H1 (cell line): ENCODE measurements around the gene TSPAN17. TPM values are rescaled to one million over a fixed set of nuclear protein-coding genes. Genes with fewer than 3 reads are reported as not detected.

Experiments
- CTCF ChIA-PET: fragments of 300-600 bp; sonication (Branson Sonifier 250); formaldehyde crosslinking; loops from one replicate; lab custom pipeline; 2021; ENCODE audit not compliant: partially characterized antibody; lab: Charles Lee
- POLR2A ChIA-PET: fragments of 300-600 bp; sonication (Branson Sonifier 250); formaldehyde crosslinking; loops from one replicate; lab custom pipeline; 2021; ENCODE audit warnings: inconsistent platforms; ENCODE audit not compliant: partially characterized antibody; lab: Charles Lee
- DNase-seq, 2 experiments: peaks; one replicate each; pipeline versions ENCODE4 v3.0.0 to v3.0.0-alpha.2; 2010 to 2022; ENCODE audit warnings: low spot score in 2 of 2, low read depth in 1 of 2, mixed read lengths in 1 of 2
- FAIRE-seq: peaks from 2 replicates; lab custom pipeline; 2011; peaks lifted over from hg19 to GRCh38; lab: Jason Lieb, UNC
- H2AFZ ChIP-seq: 2 replicates; pipeline ENCODE4 v1.8.1; 2012; ENCODE audit warnings: low read length, inconsistent platforms
- H2AK5ac ChIP-seq: 2 replicates; pipeline ENCODE4 v1.6.1; 2013; ENCODE audit warnings: low read depth, low read length
- H2BK120ac ChIP-seq: replicated peaks from 2 replicates; pipeline ENCODE3; 2013; ENCODE audit warnings: low read depth, low read length, inconsistent platforms
- H2BK12ac ChIP-seq: 2 replicates; pipeline ENCODE4 v1.6.1; 2013; ENCODE audit warnings: low read depth, low read length
- H2BK15ac ChIP-seq: 2 replicates; pipeline ENCODE4 v1.6.1; 2013; ENCODE audit warnings: low read length
- H2BK20ac ChIP-seq: 2 replicates; pipeline ENCODE4 v1.6.1; 2013; ENCODE audit warnings: low read length
- H2BK5ac ChIP-seq: 2 replicates; pipeline ENCODE4 v1.6.1; 2013; ENCODE audit warnings: low read depth, low read length
- H3K14ac ChIP-seq: 2 replicates; pipeline ENCODE4 v1.6.1; 2013; ENCODE audit warnings: inconsistent platforms; ENCODE audit not compliant: insufficient read length
- H3K18ac ChIP-seq: 2 replicates; pipeline ENCODE4 v1.6.1; 2013; ENCODE audit warnings: low read length; ENCODE audit errors: extremely low read depth
- H3K23ac ChIP-seq: 2 replicates; pipeline ENCODE4 v1.6.1; 2013; ENCODE audit warnings: inconsistent platforms; ENCODE audit not compliant: insufficient read length
- H3K23me2 ChIP-seq: 2 replicates; pipeline ENCODE4 v1.6.1; 2013; ENCODE audit warnings: low read depth, low read length
- H3K27ac ChIP-seq: 2 replicates; pipeline ENCODE4 v1.6.1; 2011; ENCODE audit warnings: low read depth, low read length, inconsistent platforms
- H3K27me3 ChIP-seq, 4 experiments: replicated peaks in 1 of 4; 1 replicate in 1 of 4; 2 replicates in 3 of 4; pipeline versions ENCODE4 v1.6.1 to v1.8.1; 2011 to 2013; ENCODE audit warnings: low read length in 3 of 4, mild to moderate bottlenecking in 3 of 4, inconsistent platforms in 2 of 4, mixed read lengths in 2 of 4, moderate library complexity in 1 of 4; ENCODE audit not compliant: control insufficient read depth in 3 of 4, insufficient read depth in 3 of 4; ENCODE audit errors: extremely low read depth in 1 of 4
- H3K36me3 ChIP-seq, 4 experiments: 2 replicates each; pipeline versions ENCODE4 v1.6.1 to v1.8.1; 2011 to 2013; ENCODE audit warnings: mild to moderate bottlenecking in 4 of 4, low read length in 3 of 4, moderate library complexity in 2 of 4, control low read depth in 1 of 4, inconsistent platforms in 1 of 4; ENCODE audit not compliant: insufficient read depth in 4 of 4, control insufficient read depth in 2 of 4
- H3K4ac ChIP-seq: replicated peaks from 2 replicates; pipeline ENCODE3; 2013; ENCODE audit warnings: low read length, low read depth, mixed read lengths, inconsistent platforms; ENCODE audit not compliant: insufficient read length
- H3K4me1 ChIP-seq, 4 experiments: replicated peaks in 1 of 4; 1 replicate in 1 of 4; 2 replicates in 3 of 4; pipeline versions ENCODE4 v1.6.1 to v1.8.1; 2011 to 2013; ENCODE audit warnings: low read length in 3 of 4, inconsistent platforms in 2 of 4, mixed read lengths in 1 of 4; ENCODE audit not compliant: insufficient read depth in 4 of 4, control insufficient read depth in 3 of 4
- H3K4me2 ChIP-seq, 2 experiments: 2 replicates each; pipeline versions ENCODE4 v1.6.1 to v1.8.1; 2011 to 2013; ENCODE audit warnings: low read depth in 2 of 2, low read length in 2 of 2, control low read depth in 1 of 2, inconsistent platforms in 1 of 2, mild to moderate bottlenecking in 1 of 2; ENCODE audit not compliant: insufficient read depth in 1 of 2
- H3K4me3 ChIP-seq, 4 experiments: fragments of 200-600, 300-600 bp in 1 of 4; sonication (generic), shearing (Covaris generic), sonication (Bioruptor Twin) in 1 of 4; 2 replicates each; pipeline versions ENCODE4 v1.5.1 to v1.8.1; 2011 to 2016; ENCODE audit warnings: low read length in 4 of 4, low read depth in 3 of 4, control low read depth in 2 of 4, inconsistent platforms in 2 of 4, mild to moderate bottlenecking in 2 of 4, mixed read lengths in 1 of 4, moderate library complexity in 1 of 4; ENCODE audit not compliant: insufficient read depth in 2 of 4; ENCODE audit errors: extremely low read depth in 1 of 4
- H3K56ac ChIP-seq: replicated peaks from 2 replicates; pipeline ENCODE3; 2013; ENCODE audit warnings: low read depth, mild to moderate bottlenecking, mixed read lengths, low read length, inconsistent platforms; ENCODE audit not compliant: insufficient read length
- H3K79me1 ChIP-seq: 2 replicates; pipeline ENCODE4 v1.6.1; 2013; ENCODE audit warnings: low read depth, low read length, control low read depth
- H3K79me2 ChIP-seq, 2 experiments: 2 replicates each; pipeline versions ENCODE4 v1.6.1 to v1.8.1; 2012 to 2013; ENCODE audit warnings: low read length in 2 of 2, mild to moderate bottlenecking in 2 of 2, inconsistent platforms in 1 of 2; ENCODE audit not compliant: insufficient read depth in 2 of 2, control insufficient read depth in 1 of 2
- H3K9ac ChIP-seq, 4 experiments: replicated peaks in 1 of 4; 1 replicate in 1 of 4; 2 replicates in 3 of 4; pipeline versions ENCODE4 v1.6.1 to v1.8.1; 2011 to 2013; ENCODE audit warnings: low read depth in 3 of 4, low read length in 3 of 4, control low read depth in 2 of 4, mild to moderate bottlenecking in 2 of 4, moderate library complexity in 2 of 4, inconsistent platforms in 1 of 4; ENCODE audit errors: extremely low read depth in 1 of 4
- H3K9me3 ChIP-seq, 2 experiments: 2 replicates each; pipeline versions ENCODE4 v1.6.1 to v1.8.1; 2012 to 2013; ENCODE audit warnings: mild to moderate bottlenecking in 2 of 2, moderate library complexity in 2 of 2, control low read depth in 1 of 2, inconsistent platforms in 1 of 2, low read depth in 1 of 2, low read length in 1 of 2, mixed read lengths in 1 of 2; ENCODE audit not compliant: insufficient read depth in 2 of 2
- H4K20me1 ChIP-seq, 2 experiments: replicated peaks in 1 of 2; 2 replicates each; pipeline versions ENCODE3 to v1.8.1; 2011 to 2013; ENCODE audit warnings: inconsistent platforms in 2 of 2, low read length in 2 of 2, mild to moderate bottlenecking in 1 of 2; ENCODE audit not compliant: insufficient read depth in 2 of 2, control insufficient read depth in 1 of 2
- H4K5ac ChIP-seq: 2 replicates; pipeline ENCODE4 v1.6.1; 2013; ENCODE audit warnings: low read length, low read depth, mixed read lengths, inconsistent platforms; ENCODE audit not compliant: insufficient read length
- H4K8ac ChIP-seq: 2 replicates; pipeline ENCODE4 v1.8.0; 2013; ENCODE audit warnings: mild to moderate bottlenecking, moderate library complexity, low read length, inconsistent platforms; ENCODE audit not compliant: insufficient read depth; ENCODE audit errors: extremely low read depth
- H4K91ac ChIP-seq: replicated peaks from 2 replicates; pipeline ENCODE3; 2013; ENCODE audit warnings: low read length, mixed read lengths, inconsistent platforms; ENCODE audit not compliant: insufficient read length
- ASH2L ChIP-seq: fragments of 200-600, 300-600 bp; sonication (generic); IDR thresholded peaks from one replicate; pipeline ENCODE4 v1.7.1; 2017; ENCODE audit warnings: low read length
- CHD1 ChIP-seq: IDR thresholded peaks from 2 replicates; pipeline ENCODE4 v1.6.1; 2012; ENCODE audit warnings: low read depth, low read length, improper control_type of control experiment
- EP300 ChIP-seq, 2 experiments: IDR thresholded peaks; 1 replicate in 1 of 2; 2 replicates in 1 of 2; pipeline ENCODE4 v1.6.1; 2011 to 2012; ENCODE audit warnings: low read depth in 2 of 2, low read length in 2 of 2, mild to moderate bottlenecking in 2 of 2, borderline replicate concordance in 1 of 2, inconsistent platforms in 1 of 2, moderate library complexity in 1 of 2
- MAFK ChIP-seq: IDR thresholded peaks from 2 replicates; pipeline ENCODE4 v1.6.1; 2012; ENCODE audit warnings: low read depth, mild to moderate bottlenecking, improper control_type of control experiment, low read length
- RNF2 ChIP-seq: fragments of 200-900, 300-1000 bp; sonication (generic); IDR thresholded peaks from 2 replicates; pipeline ENCODE4 v1.7.1; 2016; ENCODE audit warnings: borderline replicate concordance, low read depth, mild to moderate bottlenecking, antibody characterized with exemption, low read length; ENCODE audit not compliant: poor library complexity, severe bottlenecking; ENCODE audit errors: missing control alignments
- RXRA ChIP-seq: IDR thresholded peaks from 2 replicates; pipeline ENCODE4 v1.6.1; 2011; ENCODE audit warnings: low read depth, mild to moderate bottlenecking, low read length, moderate library complexity; ENCODE audit not compliant: insufficient read depth
- SIRT6 ChIP-seq: IDR thresholded peaks from one replicate; pipeline ENCODE4 v1.7.1; 2012; ENCODE audit warnings: low read length, inconsistent platforms
- SUZ12 ChIP-seq: fragments of 200-600 bp; sonication (generic); IDR thresholded peaks from 2 replicates; pipeline ENCODE4 v1.6.1; 2012; ENCODE audit warnings: mild to moderate bottlenecking, inconsistent platforms, low read length, moderate library complexity, mixed read lengths
- TBP ChIP-seq: IDR thresholded peaks from 2 replicates; pipeline ENCODE4 v1.6.1; 2011; ENCODE audit warnings: low read depth, low read length, improper control_type of control experiment
- WGBS, 2 experiments: shearing (Covaris generic) in 1 of 2; methylation state at CpG; one replicate each; pipeline versions ENCODE4 v1.1.6 to v1.1.7; 2013 to 2015; ENCODE audit warnings: low lambda C conversion rate in 2 of 2, mixed read lengths in 2 of 2, inconsistent platforms in 1 of 2, low coverage in 1 of 2, missing lambda C conversion rate in 1 of 2; ENCODE audit not compliant: insufficient replicate concordance in 2 of 2, insufficient coverage in 1 of 2, insufficient read length in 1 of 2; ENCODE audit errors: extremely low coverage in 1 of 2, missing lambda C conversion rate in 1 of 2; 5-methylcytosine and 5-hydroxymethylcytosine counted together
- polyA plus RNA-seq, 7 experiments: library from polyadenylated mRNA; depleted of rRNA in 3 of 7; stranded (reverse) in 5 of 7; unstranded in 2 of 7; fragments of >200 nt in 5 of 7; fragments of 200-250 nt in 2 of 7; gene quantifications; 1 replicate in 5 of 7; 2 replicates in 1 of 7; 4 replicates in 1 of 7; pipeline versions ENCODE4 v1.2.1 to v1.2.3, GENCODE V29; 2011 to 2013; ENCODE audit warnings: missing spikeins in 2 of 7, mixed read lengths in 2 of 7
- total RNA-seq: library from RNA; stranded (reverse); fragmentation: NEBNext Ultra II Directional; extraction: Animal tissue kit (Norgen Biotek cat#: 25700); gene quantifications from 2 replicates; pipeline ENCODE4 v1.2.1, GENCODE V29; 2021

TSPAN17 gene
- total and polyA plus RNA-seq, 2 of the 8 experiments (the other 6 are each of a cell fraction or from before 2014, with no cell fraction given) = 41.5 to 53.7 TPM

DNA sequence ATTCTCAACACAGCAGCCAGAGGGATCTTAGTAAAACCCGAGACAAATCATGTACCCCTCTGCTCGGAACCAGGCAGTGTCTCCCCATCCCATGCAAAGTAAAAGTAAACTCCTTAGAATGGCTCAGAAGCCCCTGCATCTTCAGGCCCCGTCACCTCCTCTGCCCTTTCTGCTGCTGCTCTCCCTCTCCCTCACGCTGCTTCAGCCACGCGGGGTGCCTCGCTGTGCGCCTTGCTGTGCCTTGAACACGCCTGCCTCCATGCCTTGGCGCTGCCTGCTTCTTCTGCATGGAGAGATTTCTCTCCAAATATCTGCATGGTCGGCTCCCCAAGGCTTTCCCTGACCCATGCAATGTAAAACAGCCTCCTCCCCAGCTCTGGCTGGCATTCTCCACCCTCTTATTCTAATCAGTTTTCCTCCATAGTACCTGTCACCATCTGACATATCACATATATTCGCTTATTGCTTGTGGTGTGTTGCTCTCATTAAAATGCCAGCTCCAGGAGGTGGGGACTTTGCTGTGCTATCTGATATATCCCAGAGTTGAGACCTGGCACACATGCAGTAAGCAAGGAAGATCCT is 45.3 kb upstream of the TSPAN17 start:
- POLR2A ChIA-PET = interaction anchor here (1.0 kb wide), 1 partner anchor 13 kb away, joined by 3 read pairs; no protein-coding TSS in a partner anchor
- Histone ChIP-seq H2BK120ac (no peak overlapping the region), H2BK15ac (no peak overlapping the region), H3K18ac (no peak overlapping the region), H4K20me1 (peaks cover 2 to 8% of the 10 kb centered on the region in 2 experiments), H3K4me1 (peaks cover 0 to 3% (median 0%) of the 10 kb centered on the region in 4 experiments; a peak in 2 of 7 replicates), H2BK20ac (no peak overlapping the region), H3K56ac (no peak overlapping the region), H3K4me2 (no peak overlapping the region), H3K36me3 (peaks cover 0 to 4% (median 0%) of the 10 kb centered on the region in 4 experiments; a peak in 1 of 8 replicates), H3K4ac (no peak overlapping the region), H2BK5ac (no peak overlapping the region), H3K79me2 (no peaks in the 10 kb centered on the region), H3K14ac (no peak overlapping the region), H4K5ac (no peak overlapping the region), H4K8ac (no peak overlapping the region), H3K27me3 (peaks cover 0 to 8% (median 3%) of the 10 kb centered on the region in 4 experiments; a peak in 3 of 7 replicates), H3K4me3 (no peak overlapping the region), H3K27ac (no peak overlapping the region), H4K91ac (no peak overlapping the region), H2BK12ac (0 out of 2 replicates have a peak overlapping the region, but pooled peaks have one; percentile 17), H2AK5ac (no peak overlapping the region), H3K23ac (no peak overlapping the region), H3K79me1 (no peaks in the 10 kb centered on the region), H3K9me3 (no peaks in the 10 kb centered on the region), H2AFZ (no peak overlapping the region), H3K9ac (no peak overlapping the region), H3K23me2 (no peaks in the 10 kb centered on the region; the same call in 1 of the 2 replicates)
- TF ChIP-seq EP300 (IDR thresholded peaks at IDR 0.05; ENCODE audit: borderline replicate concordance in 1 of 2, low read depth in 2 of 2, low read length in 2 of 2) (no peak), SUZ12 (no peak), RNF2 (no peak), TBP (no peak), RXRA (no peak), SIRT6 (no peak), MAFK (no peak), ASH2L (no peak), CHD1 (no peak)
- no peak for DNase-seq
- CTCF ChIA-PET = interaction anchor here (0.6 to 2.2 kb wide), 3 partner anchors 12 to 55 kb away, joined by 3 to 9 read pairs (median 3); no protein-coding TSS in a partner anchor
- no peak for FAIRE-seq
- 79% methylated on average over 12 of the region's 12 CpGs; no CpG with 5 or more reads in 1 of the 2 experiments for WGBS, 2 experiments
